K562 (cell line): ENCODE measurements around the gene RASSF10. TPM values are rescaled to one million over a fixed set of nuclear protein-coding genes. Genes with fewer than 3 reads are reported as not detected.

Experiments
- ATAC-seq: fragments of 200-7000 bp; cut with Tn5 transposase; 3 replicates; pipeline ENCODE4 v1.9.1; 2020; ENCODE audit warnings: moderate library complexity
- BruUV-seq: library from RNA; stranded (reverse); fragments of 400-500 nt; replicated peaks from 2 replicates; lab custom pipeline; 2021; lab: Mats Ljungman, UMichigan
- CTCF ChIA-PET: fragments of 300-600 bp; formaldehyde crosslinking; extraction: SDS; loops from one replicate; lab custom pipeline; 2021; ENCODE audit warnings: low intra/inter-chr PET ratio; lab: Yijun Ruan, JAX
- POLR2A ChIA-PET: fragments of 300-600, 350-650 bp; sonication (Branson Sonifier 250); formaldehyde crosslinking; extraction: SDS; loops from one replicate; lab custom pipeline; 2021; ENCODE audit warnings: antibody characterized with exemption, inconsistent platforms; lab: Yijun Ruan, JAX
- DNase-seq, 4 experiments: peaks; one replicate each; pipeline versions ENCODE4 v3.0.0 to v3.0.0-alpha.2; 2011 to 2018; ENCODE audit warnings: low spot score in 3 of 4, mixed read lengths in 3 of 4; ENCODE audit errors: extremely low read depth in 1 of 4
- FAIRE-seq: peaks from 2 replicates; lab custom pipeline; 2011; peaks lifted over from hg19 to GRCh38; lab: Jason Lieb, UNC
- H2AFZ ChIP-seq: 2 replicates; pipeline ENCODE4 v1.6.0; 2011; ENCODE audit warnings: low read depth, low read length, control low read depth, inconsistent platforms
- H3K27ac ChIP-seq: fragments of 200-600 bp; 3 replicates; pipeline ENCODE4 v1.8.0; 2011; ENCODE audit warnings: low read depth, mild to moderate bottlenecking, control low read depth, inconsistent platforms, low read length, moderate library complexity, mixed read lengths; ENCODE audit errors: extremely low read depth
- H3K27me3 ChIP-seq, 2 experiments: fragments of 300-600 bp in 1 of 2; 2 replicates in 1 of 2; 3 replicates in 1 of 2; pipeline versions ENCODE4 v1.6.0 to v1.8.0; 2011; ENCODE audit warnings: inconsistent platforms in 2 of 2, low read length in 2 of 2, mild to moderate bottlenecking in 1 of 2, mixed read lengths in 1 of 2, moderate library complexity in 1 of 2; ENCODE audit not compliant: control insufficient read depth in 2 of 2, insufficient read depth in 2 of 2
- H3K36me3 ChIP-seq: fragments of 300-600 bp; 3 replicates; pipeline ENCODE4 v1.8.0; 2011; ENCODE audit warnings: mild to moderate bottlenecking, low read length, inconsistent platforms; ENCODE audit not compliant: control insufficient read depth, insufficient read depth
- H3K4me1 ChIP-seq, 2 experiments: fragments of 200-600 bp in 1 of 2; replicated peaks in 1 of 2; 2 replicates in 1 of 2; 3 replicates in 1 of 2; pipeline versions ENCODE4 v1.5.1 to v1.8.0; 2011; ENCODE audit warnings: inconsistent platforms in 2 of 2, low read length in 2 of 2, mild to moderate bottlenecking in 1 of 2, mixed read lengths in 1 of 2, moderate library complexity in 1 of 2; ENCODE audit not compliant: control insufficient read depth in 2 of 2, insufficient read depth in 2 of 2
- H3K4me2 ChIP-seq: 2 replicates; pipeline ENCODE4 v1.6.1; 2011; ENCODE audit warnings: low read length, control low read depth, inconsistent platforms, mixed read lengths; ENCODE audit not compliant: insufficient read depth
- H3K4me3 ChIP-seq: fragments of 200-600 bp; sonication (generic), shearing (Covaris generic); 2 replicates; pipeline ENCODE4 v1.5.1; 2016; ENCODE audit warnings: control low read depth, inconsistent platforms
- H3K79me2 ChIP-seq: fragments of 200-600 bp; 3 replicates; pipeline ENCODE4 v1.8.0; 2011; ENCODE audit warnings: low read length, inconsistent platforms; ENCODE audit not compliant: control insufficient read depth, insufficient read depth
- H3K9ac ChIP-seq, 2 experiments: 2 replicates each; pipeline versions ENCODE4 v1.6.0 to v1.6.1; 2011; ENCODE audit warnings: low read depth in 2 of 2, low read length in 2 of 2, control low read depth in 1 of 2, inconsistent platforms in 1 of 2, mild to moderate bottlenecking in 1 of 2, mixed read lengths in 1 of 2; ENCODE audit not compliant: insufficient read depth in 1 of 2
- H3K9me1 ChIP-seq: one replicate; pipeline ENCODE4 v1.6.0; 2011; ENCODE audit warnings: inconsistent platforms, mild to moderate bottlenecking, low read length, moderate library complexity; ENCODE audit not compliant: control insufficient read depth, insufficient read depth
- H3K9me3 ChIP-seq: replicated peaks from 2 replicates; pipeline ENCODE4 v1.5.1; 2011; ENCODE audit warnings: low read depth, low read length, inconsistent platforms; ENCODE audit not compliant: control insufficient read depth, insufficient read depth
- H4K20me1 ChIP-seq: replicated peaks from 2 replicates; pipeline ENCODE4 v1.6.1; 2011; ENCODE audit warnings: low read length, inconsistent platforms, mixed read lengths; ENCODE audit not compliant: control insufficient read depth, insufficient read depth
- BRD4 ChIP-seq: fragments of 200-600 bp; sonication (generic); IDR thresholded peaks from 2 replicates; pipeline ENCODE4 v1.6.1; 2017; ENCODE audit warnings: inconsistent platforms
- POLR2B ChIP-seq: fragments of 450-650 bp; IDR thresholded peaks from 2 replicates; pipeline ENCODE4 v1.6.1; 2018; ENCODE audit warnings: low read depth; ENCODE audit not compliant: partially characterized antibody
- WHSC1 ChIP-seq: IDR thresholded peaks from one replicate; pipeline ENCODE4 v1.6.1; 2012; ENCODE audit warnings: low read length, control low read depth, inconsistent platforms
- ZZZ3 ChIP-seq: fragments of 450-650 bp; IDR thresholded peaks from 2 replicates; pipeline ENCODE4 v1.6.1; 2016; ENCODE audit warnings: antibody characterized with exemption, mild to moderate bottlenecking, moderate library complexity
- WGBS: fragments of 100-300 bp; shearing (Covaris generic); methylation state at CpG from one replicate; pipeline ENCODE4 v1.1.6; 2016; ENCODE audit warnings: low coverage, mixed read lengths; ENCODE audit not compliant: insufficient coverage; ENCODE audit errors: missing lambda C conversion rate; 5-methylcytosine and 5-hydroxymethylcytosine counted together
- in situ Hi-C: fragments of 300-500 bp; cut with MboI; formaldehyde crosslinking; loops from 4 replicates; pipeline ENCODE4 v1.15.0; 2018; ENCODE audit warnings: inconsistent platforms, mixed read lengths
- intact Hi-C: fragments of 100-400 bp; cut with micrococcal nuclease; formaldehyde crosslinking; loops from 2 replicates; pipeline ENCODE4 v1.14.2; 2022
- polyA plus RNA-seq, 8 experiments: library from polyadenylated mRNA; depleted of rRNA in 4 of 8; stranded (reverse) in 5 of 8; unstranded in 3 of 8; fragments of >200 nt; fragmentation: Nextera tagmentation in 2 of 8; fragmentation: Illumina TruSeq in 1 of 8; extraction: Ambion mirVana in 2 of 8; extraction: Trizol in 1 of 8; gene quantifications; 2 replicates each; pipeline versions ENCODE4 v1.2.1 to v1.2.3, GENCODE V29; 2011 to 2014; ENCODE audit warnings: inconsistent platforms in 1 of 8, missing spikeins in 1 of 8
- total RNA-seq, 7 experiments: library from RNA; depleted of rRNA in 6 of 7; stranded (reverse); fragments of >200 nt in 6 of 7; fragmentation: Illumina TruSeq in 2 of 7; extraction: Trizol in 2 of 7; gene quantifications; 2 replicates each; pipeline versions ENCODE4 v1.2.1 to v1.2.3, GENCODE V29; 2011 to 2021; ENCODE audit warnings: low replicate concordance in 1 of 7
- TF ChIP-seq, protein P1 (sequence below): fragments of 450-650 bp; formaldehyde crosslinking; IDR thresholded peaks from 2 replicates; pipeline ENCODE4 v1.4.0; 2020; ENCODE audit warnings: mild to moderate bottlenecking, moderate library complexity
- TF ChIP-seq, protein P2 (sequence below): fragments of 450-650 bp; IDR thresholded peaks from one replicate; pipeline ENCODE4 v1.6.1; 2018; ENCODE audit warnings: mild to moderate bottlenecking, moderate library complexity; ENCODE audit not compliant: partially characterized antibody
- TF ChIP-seq, protein P3 (sequence below): fragments of 450-650 bp; formaldehyde crosslinking; conservative IDR thresholded peaks from 2 replicates; pipeline ENCODE4 v1.4.0; 2022; ENCODE audit warnings: mild to moderate bottlenecking, missing genetic modification characterization

RASSF10 gene
- total and polyA plus RNA-seq, 9 of the 15 experiments (the other 6 are each of a cell fraction or from before 2014, with no cell fraction given) = not detected

DNA sequence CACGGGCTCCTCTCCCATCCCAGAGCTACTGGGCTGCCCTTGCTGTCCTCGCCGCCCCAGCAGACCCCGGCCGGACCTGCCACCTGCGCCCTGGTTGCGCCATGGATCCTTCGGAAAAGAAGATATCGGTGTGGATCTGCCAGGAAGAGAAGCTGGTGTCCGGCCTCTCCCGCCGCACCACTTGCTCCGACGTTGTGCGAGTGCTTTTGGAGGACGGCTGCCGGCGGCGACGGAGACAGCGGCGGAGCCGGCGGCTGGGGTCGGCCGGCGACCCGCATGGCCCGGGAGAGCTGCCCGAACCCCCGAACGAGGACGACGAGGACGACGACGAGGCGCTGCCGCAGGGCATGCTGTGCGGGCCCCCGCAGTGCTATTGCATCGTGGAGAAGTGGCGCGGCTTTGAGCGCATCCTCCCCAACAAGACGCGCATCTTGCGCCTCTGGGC, 382 bp downstream of the RASSF10 start:
- 74% methylated on average over 22 of the region's 48 CpGs for WGBS
- peaks cover 10 to 15% of the 10 kb centered on the region in 2 experiments; a peak in 4 of 5 replicates for H3K27me3 ChIP-seq
- TF ChIP-seq POLR2B (no peak), BRD4 (no peak), ZZZ3 (no peak), WHSC1 (no peak)
- TF ChIP-seq, protein P1, sequence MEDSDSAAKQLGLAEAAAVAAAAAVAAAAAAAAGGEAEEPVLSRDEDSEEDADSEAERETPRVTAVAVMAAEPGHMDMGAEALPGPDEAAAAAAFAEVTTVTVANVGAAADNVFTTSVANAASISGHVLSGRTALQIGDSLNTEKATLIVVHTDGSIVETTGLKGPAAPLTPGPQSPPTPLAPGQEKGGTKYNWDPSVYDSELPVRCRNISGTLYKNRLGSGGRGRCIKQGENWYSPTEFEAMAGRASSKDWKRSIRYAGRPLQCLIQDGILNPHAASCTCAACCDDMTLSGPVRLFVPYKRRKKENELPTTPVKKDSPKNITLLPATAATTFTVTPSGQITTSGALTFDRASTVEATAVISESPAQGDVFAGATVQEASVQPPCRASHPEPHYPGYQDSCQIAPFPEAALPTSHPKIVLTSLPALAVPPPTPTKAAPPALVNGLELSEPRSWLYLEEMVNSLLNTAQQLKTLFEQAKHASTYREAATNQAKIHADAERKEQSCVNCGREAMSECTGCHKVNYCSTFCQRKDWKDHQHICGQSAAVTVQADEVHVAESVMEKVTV (CRISPR knock-in tag) = no peak
- TF ChIP-seq, protein P2, sequence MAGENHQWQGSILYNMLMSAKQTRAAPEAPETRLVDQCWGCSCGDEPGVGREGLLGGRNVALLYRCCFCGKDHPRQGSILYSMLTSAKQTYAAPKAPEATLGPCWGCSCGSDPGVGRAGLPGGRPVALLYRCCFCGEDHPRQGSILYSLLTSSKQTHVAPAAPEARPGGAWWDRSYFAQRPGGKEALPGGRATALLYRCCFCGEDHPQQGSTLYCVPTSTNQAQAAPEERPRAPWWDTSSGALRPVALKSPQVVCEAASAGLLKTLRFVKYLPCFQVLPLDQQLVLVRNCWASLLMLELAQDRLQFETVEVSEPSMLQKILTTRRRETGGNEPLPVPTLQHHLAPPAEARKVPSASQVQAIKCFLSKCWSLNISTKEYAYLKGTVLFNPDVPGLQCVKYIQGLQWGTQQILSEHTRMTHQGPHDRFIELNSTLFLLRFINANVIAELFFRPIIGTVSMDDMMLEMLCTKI = no peak
- TF ChIP-seq, protein P3, sequence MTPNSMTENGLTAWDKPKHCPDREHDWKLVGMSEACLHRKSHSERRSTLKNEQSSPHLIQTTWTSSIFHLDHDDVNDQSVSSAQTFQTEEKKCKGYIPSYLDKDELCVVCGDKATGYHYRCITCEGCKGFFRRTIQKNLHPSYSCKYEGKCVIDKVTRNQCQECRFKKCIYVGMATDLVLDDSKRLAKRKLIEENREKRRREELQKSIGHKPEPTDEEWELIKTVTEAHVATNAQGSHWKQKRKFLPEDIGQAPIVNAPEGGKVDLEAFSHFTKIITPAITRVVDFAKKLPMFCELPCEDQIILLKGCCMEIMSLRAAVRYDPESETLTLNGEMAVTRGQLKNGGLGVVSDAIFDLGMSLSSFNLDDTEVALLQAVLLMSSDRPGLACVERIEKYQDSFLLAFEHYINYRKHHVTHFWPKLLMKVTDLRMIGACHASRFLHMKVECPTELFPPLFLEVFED (CRISPR knock-in tag) = no peak
- H2AFZ ChIP-seq = no peak overlapping the region
- BruUV-seq = no TSS peak
- H3K4me2 ChIP-seq = no peak overlapping the region
- peaks cover 7 to 20% of the 10 kb centered on the region in 2 experiments for H3K4me1 ChIP-seq
- H3K9me3 ChIP-seq = no peaks in the 10 kb centered on the region
- no peaks in the 10 kb centered on the region for H4K20me1 ChIP-seq
- ChIA-PET CTCF (no interaction called here), POLR2A (interaction anchor here (1.5 kb wide), 1 partner anchor 18 kb away, joined by 3 read pairs; no protein-coding TSS in a partner anchor)
- H3K79me2 ChIP-seq = no peaks in the 10 kb centered on the region
- no peaks in the 10 kb centered on the region for H3K36me3 ChIP-seq
- intact Hi-C loops (no loop called here), in situ Hi-C loops (no loop called here)
- no peak overlapping the region for H3K9ac ChIP-seq
- H3K27ac ChIP-seq = no peak overlapping the region
- no peak for FAIRE-seq
- no peak overlapping the region for H3K4me3 ChIP-seq
- no peak for DNase-seq
- H3K9me1 ChIP-seq = no peaks in the 10 kb centered on the region
- ATAC-seq = no peak
